GM21367 (cell line): ENCODE data around the gene CFAP61.
"Not testable (repeated sequence)": the region's sequence is repeated elsewhere in the genome, so short reads cannot be mapped to it uniquely, and the experiment has no call there.

ENCODE experiments used
- ATAC-seq: cut with Tn5 transposase; IDR thresholded peaks from one replicate; pipeline ENCODE4 v1.9.1; 2021; ENCODE audit not compliant: unreplicated experiment

Gene CFAP61

DNA sequence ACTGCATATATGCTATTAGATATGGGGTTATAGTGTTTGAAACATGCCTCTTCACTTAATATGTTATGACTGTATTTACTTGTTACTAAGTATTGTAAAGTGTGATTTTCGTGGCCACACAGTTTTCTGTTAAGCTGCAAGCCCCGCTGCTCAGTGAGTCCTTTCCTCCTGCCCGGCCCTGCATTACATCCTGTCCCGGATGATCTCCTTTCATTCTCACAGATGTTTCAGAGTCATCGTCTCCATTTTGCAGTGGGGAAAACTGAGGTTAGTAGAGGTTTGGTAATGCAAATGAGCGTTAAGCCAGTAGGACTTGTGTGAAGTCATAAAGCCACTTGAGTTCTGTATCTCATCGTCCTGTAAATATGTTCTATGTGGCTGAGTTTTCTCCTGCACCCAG is 155.5 kb downstream of the CFAP61 start:
- no peak for ATAC-seq

DNA sequence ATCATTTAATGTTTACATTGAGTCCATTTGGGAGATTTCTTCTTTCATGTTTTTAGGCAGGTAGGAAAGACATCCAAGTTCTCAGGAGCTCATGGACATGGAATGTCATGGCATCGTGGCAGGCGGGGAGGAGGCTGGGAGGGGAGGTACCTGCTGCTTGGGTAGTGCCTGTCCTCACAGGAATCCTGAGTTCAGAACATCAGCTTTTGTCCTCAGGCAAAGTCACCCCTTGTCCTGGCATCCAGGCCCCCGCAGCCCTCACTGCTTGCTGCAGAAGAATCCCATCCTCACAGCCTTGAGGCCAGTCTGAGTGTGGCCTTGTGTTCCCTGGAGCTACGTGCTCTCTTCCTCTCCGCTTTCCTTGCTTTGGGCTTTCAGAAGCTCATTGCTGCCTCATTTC is 157.4 kb downstream of the CFAP61 start:
- ATAC-seq: no peak

DNA sequence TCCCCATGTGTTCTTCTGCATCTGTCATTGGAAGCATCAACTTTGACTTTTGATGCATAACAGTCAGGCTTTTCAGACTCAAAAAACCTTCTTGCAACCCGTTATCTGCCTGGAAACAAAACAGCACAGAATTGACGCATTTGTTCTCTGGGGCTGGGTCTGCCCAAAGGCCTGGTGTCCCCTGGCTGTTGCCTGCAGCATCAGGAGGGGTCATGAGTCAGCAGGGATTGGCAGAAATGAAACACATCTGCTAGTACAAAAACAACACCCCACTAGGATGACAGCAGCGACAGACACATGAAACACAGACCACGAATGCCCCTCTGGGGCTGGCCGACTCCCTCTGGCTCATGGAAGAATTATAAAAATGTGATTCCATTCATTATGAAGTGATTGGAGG is 158.0 kb downstream of the CFAP61 start:
- ATAC-seq: no peak

DNA sequence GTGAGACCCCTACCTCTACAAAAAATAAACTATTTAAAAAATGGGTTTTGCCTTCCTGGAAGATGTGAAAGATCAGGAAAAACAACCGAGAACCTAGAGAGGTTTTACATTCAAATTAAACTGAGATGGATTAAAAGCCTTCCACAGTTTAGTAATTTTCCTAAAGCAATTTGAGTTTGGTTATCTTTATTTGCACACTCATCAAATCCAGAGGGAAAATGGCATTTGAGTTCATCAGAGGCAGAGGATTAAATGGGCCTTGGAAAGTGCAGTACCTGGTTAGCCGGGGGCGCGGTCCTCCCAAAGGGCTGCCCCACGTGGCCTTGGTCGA is 158.6 kb downstream of the CFAP61 start:
- no peak for ATAC-seq

DNA sequence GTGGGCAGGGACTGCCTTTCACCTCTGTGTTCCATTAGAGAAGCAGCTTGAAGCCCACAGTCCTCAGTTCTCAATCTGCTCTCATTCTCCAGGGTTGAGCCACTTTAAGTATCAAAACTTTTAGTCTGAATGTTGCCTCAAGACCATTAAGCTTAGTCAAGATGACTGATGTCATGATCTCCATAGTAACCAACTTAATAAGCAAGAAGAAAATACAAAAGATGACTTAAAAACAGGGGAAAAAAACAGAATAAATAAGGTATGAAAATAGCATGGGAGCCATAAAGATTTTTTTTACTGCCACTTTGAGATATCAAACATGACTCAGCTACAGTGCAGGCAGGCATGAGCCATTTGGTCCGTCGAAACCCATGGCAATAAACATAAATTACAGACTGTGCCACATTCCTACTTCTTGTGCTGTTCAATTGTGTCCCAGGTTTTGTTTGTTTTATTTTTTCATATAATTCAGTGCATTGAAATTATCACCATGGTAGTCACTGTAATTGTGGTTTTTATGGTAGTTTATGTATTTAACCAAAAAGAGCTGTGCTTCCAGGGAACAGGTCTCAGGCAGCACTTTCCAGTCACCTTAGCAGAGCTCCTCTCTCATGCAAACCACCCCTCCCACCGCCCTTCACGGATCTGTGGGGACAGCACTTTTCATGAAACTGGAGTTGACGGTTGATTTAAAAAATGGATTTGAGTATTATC is 159.1 kb downstream of the CFAP61 start:
- ATAC-seq: no peak

DNA sequence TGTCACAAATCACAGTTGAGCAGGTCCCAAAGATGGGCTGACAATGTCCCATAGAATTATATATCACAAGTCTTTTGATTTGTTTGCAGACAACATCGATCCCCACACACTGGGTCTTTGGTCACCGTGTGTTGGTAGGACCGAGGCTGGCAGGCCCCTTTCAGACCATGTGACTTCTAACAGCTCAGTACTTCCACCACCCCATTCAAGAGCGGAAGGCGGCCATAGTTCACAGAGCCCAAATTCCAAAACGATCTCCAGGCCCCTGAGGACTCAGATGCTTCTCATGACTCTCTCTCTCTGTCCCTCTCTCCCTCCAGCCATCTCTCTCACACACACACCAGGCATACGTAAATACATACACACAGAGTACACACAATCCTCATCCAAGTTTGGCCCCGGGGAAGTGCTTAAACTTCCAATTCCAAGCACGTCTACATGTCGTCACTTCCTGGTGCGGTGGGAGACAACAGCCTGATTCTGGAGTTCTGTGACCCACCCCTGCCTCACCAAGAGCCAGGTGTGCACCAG is 159.7 kb downstream of the CFAP61 start:
- no peak for ATAC-seq

DNA sequence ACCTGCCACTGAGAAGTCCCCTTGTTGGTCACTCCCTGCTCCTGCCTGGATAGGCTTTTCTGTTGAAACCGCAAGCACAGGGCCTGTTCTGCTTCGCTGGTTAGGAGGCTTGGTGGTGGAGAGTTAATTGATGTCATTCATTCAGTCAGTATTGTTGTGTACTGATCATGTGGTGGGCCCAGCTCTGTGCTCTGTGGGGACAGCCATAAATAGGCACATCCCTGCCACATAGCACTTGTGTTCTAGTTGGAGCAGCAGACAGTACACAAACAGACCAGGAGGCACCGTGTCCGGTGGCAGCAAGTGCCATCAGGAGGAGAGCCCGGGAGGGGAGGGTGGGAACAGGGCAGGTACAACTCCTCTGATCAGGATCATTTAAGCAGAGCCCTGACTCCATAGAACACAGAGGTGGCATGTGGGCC is 160.4 kb downstream of the CFAP61 start:
- no peak for ATAC-seq

DNA sequence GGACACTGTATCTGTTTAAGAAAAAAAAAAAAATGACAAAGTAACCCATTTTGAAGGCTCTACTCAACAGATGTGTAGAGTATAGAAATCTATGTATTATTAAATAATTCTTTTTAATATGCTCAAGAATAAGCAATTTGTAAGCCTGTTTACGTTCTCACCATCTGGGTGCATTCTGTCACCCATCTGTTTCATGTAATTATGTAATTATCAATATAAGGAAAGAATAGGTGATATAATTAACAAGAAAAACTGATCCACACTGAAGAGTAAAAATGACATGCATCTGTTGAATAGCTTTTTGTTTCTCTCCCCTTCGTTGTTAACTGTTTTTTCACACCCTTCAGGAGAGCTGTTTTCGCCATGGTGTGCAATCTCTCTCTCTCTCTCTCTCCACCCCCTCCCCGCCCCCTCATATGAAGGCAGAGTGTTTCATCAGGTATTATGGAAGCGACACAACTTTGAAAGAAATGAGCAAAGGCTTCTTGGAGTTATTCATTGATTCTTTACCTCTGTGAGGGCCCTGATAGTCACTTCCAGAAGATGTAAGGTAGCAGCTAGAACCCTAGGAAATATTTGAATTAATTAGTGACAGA is 161.3 kb downstream of the CFAP61 start:
- no peak for ATAC-seq

DNA sequence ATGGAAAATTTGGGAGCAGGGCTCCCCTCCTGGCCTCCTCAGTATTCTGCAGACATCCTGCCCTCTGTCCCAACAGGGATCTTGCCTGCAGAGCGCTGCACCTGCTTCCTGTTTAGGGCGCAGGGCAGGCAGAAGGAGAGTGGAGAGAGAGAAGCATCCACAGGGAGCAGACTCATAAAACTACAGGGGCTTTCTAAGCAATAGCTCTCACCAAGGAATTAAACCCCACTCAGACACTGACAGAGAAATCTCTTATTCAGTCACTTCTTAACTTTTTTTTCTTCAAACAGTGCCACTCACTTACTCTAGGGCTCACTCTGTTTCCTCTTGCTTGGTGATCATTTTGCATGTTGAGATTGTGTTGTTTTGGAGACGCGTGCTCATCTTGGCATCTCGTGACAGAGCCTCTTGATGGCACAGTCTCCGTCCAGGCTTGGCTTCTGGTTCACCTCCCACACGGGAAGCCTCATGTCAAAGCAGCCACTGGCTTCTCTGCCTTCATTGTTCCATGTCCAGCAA is 162.5 kb downstream of the CFAP61 start:
- no peak for ATAC-seq

DNA sequence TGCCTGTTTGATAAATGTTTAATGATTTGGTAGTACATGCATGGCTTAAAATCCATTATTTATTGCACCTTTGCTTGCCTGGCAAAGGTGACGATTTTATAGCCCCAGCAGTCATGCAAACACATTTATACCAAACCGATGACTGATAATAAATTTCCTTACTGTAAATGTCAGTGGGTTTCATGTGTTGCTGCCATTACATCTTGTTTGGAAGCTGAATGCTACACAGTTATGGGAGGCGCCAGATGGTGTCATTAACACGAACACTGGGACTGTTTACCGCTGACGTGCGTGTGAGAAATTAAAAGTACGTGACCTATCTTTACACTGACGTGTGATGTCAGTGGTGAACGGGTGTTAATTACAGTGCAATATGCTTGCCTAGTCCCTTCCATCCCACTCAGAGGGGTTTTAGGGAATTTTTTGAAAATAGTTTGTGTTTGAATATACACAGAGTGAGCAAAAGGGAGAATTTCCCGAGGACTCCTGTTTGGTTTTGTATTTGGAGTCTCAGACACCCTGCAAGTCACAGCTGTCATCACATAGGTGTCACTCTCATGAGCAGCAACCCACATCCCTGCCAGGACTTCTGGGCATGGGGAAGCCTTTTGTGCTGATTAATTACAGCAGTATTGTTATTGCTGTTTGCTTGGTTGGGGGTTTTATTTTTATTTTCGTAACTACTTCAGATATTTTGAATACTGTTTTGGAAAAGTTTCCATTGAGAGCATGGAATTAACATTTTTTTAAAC is 163.8 kb downstream of the CFAP61 start:
- no peak for ATAC-seq

DNA sequence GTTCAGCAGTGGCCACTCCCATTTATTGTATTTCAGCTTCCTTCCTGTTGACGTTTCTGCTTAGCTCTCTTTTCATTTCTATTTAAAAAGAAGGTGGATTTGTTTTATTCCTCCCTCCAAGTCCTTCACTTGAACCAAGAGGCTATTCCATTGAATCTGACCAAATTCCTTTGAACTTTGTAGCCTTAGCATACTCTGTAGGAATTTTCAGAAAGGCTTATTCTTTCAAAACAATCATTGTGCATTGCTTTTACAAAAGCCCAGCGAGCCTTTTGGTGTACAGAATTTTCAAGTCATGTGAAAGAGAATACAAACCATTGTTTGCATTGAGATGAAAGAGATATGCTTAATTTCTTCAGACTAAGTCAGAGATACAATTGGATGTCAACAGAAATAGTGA is 164.6 kb downstream of the CFAP61 start:
- ATAC-seq: no peak

DNA sequence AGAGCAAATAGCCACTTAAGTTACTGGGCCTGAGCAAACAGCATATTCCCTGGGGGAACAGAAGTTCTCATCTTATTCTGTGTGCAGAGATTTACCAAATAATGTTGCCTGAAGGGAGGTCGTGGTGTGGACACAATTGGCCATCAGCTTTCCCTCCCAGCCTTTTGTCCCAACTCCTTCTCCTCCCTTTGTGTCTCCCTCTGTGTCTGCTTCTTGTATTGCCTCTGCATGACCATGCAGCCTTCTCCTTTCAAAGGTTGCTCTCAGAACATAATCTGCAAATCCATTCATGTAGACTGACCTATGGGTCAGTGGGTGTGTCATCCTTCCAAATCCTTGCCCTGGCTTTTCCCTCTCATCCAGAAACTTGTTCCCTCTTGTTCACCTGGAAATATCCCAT is 165.3 kb downstream of the CFAP61 start:
- no peak for ATAC-seq

DNA sequence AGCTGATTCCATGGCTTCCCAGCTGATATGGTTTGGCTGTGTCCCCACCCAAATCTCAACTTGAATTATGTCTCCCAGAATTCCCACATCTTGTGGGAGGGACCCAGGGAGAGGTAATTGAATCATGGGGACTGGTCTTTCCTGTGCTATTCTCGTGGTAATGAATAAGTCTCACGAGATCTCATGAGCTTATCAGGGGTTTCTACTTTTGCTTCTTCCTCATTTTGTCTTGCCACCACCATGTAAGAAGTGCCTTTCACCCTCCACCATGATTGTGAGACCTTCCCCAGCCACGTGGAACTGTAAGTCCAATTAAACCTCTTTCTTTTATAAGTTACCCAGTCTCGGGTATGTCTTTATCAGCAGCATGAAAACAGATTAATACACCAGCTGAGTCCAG is 165.8 kb downstream of the CFAP61 start:
- ATAC-seq: not testable (repeated sequence)

DNA sequence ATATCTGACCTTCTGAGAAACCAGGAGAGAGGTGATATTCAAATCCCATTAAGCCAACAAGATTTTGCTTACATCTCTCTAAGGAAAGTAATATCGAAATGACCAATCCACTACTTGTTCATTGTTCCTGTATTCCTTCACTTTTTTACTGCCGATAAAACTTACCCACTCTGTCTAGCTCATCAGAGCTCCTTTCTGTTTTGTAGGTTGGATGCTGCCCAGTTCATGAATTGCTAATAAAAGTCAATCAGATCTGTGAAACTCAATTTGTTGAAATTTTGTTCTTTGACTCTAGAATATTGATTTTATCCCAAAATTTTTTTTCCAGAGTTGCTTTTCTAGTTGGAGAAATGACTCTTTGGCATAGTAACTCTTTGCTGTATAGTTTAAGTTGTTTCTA is 166.7 kb downstream of the CFAP61 start:
- ATAC-seq: no peak

DNA sequence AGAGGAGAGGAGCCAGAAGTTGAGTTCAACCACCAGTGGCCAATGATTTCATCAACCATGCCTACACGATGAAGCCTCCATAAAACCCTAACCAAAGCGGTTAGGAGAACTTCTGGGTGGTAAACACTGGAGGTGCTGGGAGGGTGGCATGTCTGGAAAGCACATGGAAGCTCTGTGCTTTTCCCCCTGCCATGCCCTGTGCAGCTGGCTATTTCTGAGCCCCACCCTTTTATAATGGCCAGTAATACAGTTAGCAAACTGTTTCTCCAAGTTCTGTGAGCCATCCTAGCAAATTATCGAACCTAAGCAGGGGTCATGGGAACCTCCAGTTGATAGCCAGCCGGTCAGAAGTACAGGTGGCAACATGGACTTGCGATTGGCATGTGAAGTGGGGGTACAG is 167.8 kb downstream of the CFAP61 start:
- no peak for ATAC-seq

DNA sequence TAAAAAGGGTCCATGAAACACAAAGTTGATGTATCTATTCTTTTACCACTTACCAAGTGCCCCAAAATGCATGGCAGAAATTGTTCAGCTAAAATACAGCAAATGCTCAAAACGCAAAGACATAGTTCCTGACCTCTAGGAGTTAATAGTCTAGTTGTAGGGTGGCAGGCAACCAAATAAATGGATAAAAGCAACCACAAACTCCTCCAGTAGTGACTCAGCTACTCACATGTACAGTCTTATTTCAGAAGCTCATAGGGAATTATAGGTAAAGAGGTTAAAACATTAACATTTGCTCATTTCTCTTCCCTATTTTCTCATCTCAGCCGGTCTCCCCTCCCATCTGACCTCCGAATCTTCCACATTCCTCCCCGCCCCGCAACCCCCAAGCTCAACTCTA is 171.6 kb downstream of the CFAP61 start:
- no peak for ATAC-seq

DNA sequence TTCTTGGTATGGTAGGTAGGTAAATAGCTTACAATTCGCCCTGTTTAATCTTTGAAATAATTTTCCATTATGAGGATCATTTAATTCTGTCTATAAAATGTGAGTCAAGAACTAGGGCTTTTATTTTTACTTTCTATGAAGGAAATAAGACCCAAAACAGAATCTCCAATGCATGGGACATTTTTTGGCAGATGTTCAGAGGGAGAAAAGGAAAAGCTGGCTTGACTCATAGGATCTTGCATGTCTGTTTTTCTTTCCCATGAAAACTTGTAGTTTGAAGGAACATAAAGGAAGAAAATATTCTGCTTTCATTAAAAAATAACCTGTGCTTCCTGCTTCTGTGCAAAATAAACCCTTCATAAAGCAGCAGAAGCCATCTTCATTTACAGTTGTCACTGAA is 172.5 kb downstream of the CFAP61 start:
- no peak for ATAC-seq

DNA sequence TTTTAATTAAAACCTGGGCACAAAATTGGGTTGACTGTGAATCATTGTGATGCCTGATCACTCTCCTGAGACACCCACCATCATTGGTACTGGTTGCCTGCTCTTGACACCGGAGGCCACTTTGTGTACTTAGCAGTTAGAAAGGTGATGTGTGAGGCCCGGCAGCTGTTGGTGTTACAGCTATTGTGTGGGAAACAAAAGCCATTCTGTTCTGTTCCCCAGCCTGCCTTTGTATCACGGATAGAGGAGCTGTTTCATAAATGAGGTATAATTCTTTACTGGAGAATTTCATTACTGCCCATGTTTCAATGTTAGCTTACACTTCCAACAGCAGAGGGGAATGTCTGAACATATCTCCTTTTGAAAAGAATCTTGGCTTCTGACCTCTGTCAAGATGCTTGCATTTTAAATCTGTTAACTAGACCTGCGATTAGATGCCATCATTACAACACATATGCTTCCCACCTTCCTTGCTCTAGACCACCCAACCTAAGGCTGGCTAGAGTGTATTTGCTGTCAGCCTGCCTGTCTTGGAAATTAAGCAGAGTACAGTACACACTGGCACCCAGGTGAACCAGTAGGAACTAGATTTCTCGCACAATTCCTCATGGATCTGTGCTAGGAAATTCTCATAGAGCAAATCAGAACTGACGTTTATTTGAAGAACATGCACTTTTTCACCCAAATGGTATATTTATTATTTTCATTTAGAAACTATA is 173.2 kb downstream of the CFAP61 start:
- no peak for ATAC-seq

DNA sequence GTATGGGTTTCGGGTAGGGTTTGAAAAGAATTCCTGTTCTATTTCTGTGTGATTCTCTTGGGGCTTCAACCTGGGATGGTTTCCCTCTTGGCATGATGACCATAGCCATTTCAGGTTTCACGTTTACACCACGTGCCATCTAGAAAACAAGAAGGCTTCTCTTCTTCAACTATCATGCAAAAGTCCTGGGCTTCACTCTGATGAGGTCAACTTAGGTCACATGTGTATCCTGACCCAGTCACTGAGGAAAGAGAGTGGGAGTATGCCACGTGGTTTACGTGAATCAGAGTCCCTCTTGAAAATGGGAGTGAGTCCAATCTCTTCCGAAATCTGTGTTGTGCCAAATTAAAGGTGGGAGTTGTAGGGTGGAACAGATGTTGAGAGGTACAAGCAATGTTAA is 174.2 kb downstream of the CFAP61 start:
- ATAC-seq: no peak

DNA sequence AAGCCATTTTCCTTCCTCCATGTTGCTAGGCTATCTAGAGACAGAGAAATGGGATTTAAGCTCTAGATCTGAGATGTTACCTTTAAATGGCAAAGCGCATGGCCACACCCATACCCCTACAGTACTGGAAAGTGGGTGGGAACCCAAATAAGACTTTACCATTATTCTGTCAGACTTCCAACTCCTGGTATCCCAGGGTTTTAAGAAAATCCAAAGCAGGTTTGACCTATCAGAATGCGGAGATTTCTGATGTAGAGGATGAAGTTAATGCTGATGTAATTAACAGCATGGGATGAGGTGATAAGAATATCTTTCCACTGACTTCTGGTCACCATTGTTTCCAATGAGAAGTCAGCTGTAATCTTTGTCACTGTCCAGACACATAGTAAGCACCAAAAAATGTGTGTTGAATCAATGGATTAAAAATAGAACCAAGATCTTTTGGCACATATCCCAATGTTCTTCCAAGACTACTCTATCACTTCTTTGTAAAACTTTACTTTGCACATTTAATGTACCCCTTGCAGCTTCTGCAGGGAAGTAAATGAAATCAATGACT is 174.8 kb downstream of the CFAP61 start:
- no peak for ATAC-seq

DNA sequence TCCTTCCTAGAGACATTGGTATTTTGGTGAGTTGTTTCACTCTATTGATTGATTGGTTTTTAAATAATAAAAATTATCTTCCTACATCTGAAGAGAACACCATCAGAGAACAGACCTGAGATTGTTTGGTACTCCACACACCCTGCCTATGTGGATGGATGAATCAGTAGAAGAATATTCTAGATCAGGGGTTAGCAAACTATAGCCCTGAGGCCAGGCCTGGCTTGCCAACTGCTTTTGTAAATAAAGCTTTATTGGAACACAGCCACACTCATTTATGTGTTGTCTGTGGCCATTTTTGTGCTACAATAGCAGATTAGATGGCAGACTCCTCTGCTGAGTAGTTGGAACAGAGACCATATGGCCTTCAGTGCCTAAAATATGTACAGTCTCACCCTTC is 176.0 kb downstream of the CFAP61 start:
- ATAC-seq: no peak
